ENCODE results near the gene IWS1. TPM values are rescaled to one million over a fixed set of nuclear protein-coding genes. Genes with fewer than 3 reads are reported as not detected.

IWS1 gene
- total RNA-seq, 1 donor from 2014 or later = 39.8 TPM

- Mint-ChIP-seq H3K27me3 (ENCODE audit: unreplicated experiment) (no peaks in the 10 kb centered on the region), H3K4me3 (ENCODE audit: unreplicated experiment) (no peak overlapping the region), H3K9me3 (ENCODE audit: unreplicated experiment) (peaks cover 14% of the 10 kb centered on the region), H3K27ac (ENCODE audit: unreplicated experiment) (no peak overlapping the region), H3K4me1 (ENCODE audit: unreplicated experiment) (peaks cover 2% of the 10 kb centered on the region), H3K36me3 (ENCODE audit: unreplicated experiment) (peaks cover 16% of the 10 kb centered on the region)
- no peak for DNase-seq (ENCODE audit: extremely low spot score, unreplicated experiment)
- no peak for TF ChIP-seq CTCF (IDR thresholded peaks at IDR 0.05)
Measured at GRCh38 chr2:127471286-127471988, 54.9 kb downstream of the IWS1 start.

- no peak overlapping the region for H3K27ac Mint-ChIP-seq (ENCODE audit: unreplicated experiment)
- H3K4me3 Mint-ChIP-seq (ENCODE audit: unreplicated experiment) = no peak overlapping the region
- H3K4me1 Mint-ChIP-seq (ENCODE audit: unreplicated experiment) = no peaks in the 10 kb centered on the region
- no peak for TF ChIP-seq CTCF (IDR thresholded peaks at IDR 0.05)
- no peak for DNase-seq (ENCODE audit: extremely low spot score, unreplicated experiment)
- H3K36me3 Mint-ChIP-seq (ENCODE audit: unreplicated experiment) = peaks cover 5% of the 10 kb centered on the region
- no peaks in the 10 kb centered on the region for H3K27me3 Mint-ChIP-seq (ENCODE audit: unreplicated experiment)
- peaks cover under 1% of the 10 kb centered on the region for H3K9me3 Mint-ChIP-seq (ENCODE audit: unreplicated experiment)
Measured at GRCh38 chr2:127469974-127470373, 56.3 kb downstream of the IWS1 start.

- Mint-ChIP-seq H3K36me3 (ENCODE audit: unreplicated experiment) (peaks cover 4% of the 10 kb centered on the region), H3K4me1 (ENCODE audit: unreplicated experiment) (no peaks in the 10 kb centered on the region), H3K9me3 (ENCODE audit: unreplicated experiment) (no peaks in the 10 kb centered on the region), H3K27ac (ENCODE audit: unreplicated experiment) (no peak overlapping the region), H3K4me3 (ENCODE audit: unreplicated experiment) (no peak overlapping the region), H3K27me3 (ENCODE audit: unreplicated experiment) (no peaks in the 10 kb centered on the region)
- TF ChIP-seq CTCF (IDR thresholded peaks at IDR 0.05) = no peak
- no peak for DNase-seq (ENCODE audit: extremely low spot score, unreplicated experiment)
Measured at GRCh38 chr2:127469051-127469450, 57.2 kb downstream of the IWS1 start.

GRCh38 chr2:127465258-127465657 lies 61.0 kb downstream of the IWS1 start:
- DNase-seq (ENCODE audit: extremely low spot score, unreplicated experiment) = no peak
- H3K27ac Mint-ChIP-seq (ENCODE audit: unreplicated experiment) = no peak overlapping the region
- no peak overlapping the region for H3K4me3 Mint-ChIP-seq (ENCODE audit: unreplicated experiment)
- no peaks in the 10 kb centered on the region for H3K9me3 Mint-ChIP-seq (ENCODE audit: unreplicated experiment)
- peaks cover 2% of the 10 kb centered on the region for H3K36me3 Mint-ChIP-seq (ENCODE audit: unreplicated experiment)
- H3K4me1 Mint-ChIP-seq (ENCODE audit: unreplicated experiment) = no peaks in the 10 kb centered on the region
- no peaks in the 10 kb centered on the region for H3K27me3 Mint-ChIP-seq (ENCODE audit: unreplicated experiment)
- TF ChIP-seq CTCF (IDR thresholded peaks at IDR 0.05) = no peak

- H3K4me1 Mint-ChIP-seq (ENCODE audit: unreplicated experiment) = no peaks in the 10 kb centered on the region
- no peaks in the 10 kb centered on the region for H3K27me3 Mint-ChIP-seq (ENCODE audit: unreplicated experiment)
- H3K4me3 Mint-ChIP-seq (ENCODE audit: unreplicated experiment) = no peak overlapping the region
- DNase-seq (ENCODE audit: extremely low spot score, unreplicated experiment) = no peak
- H3K9me3 Mint-ChIP-seq (ENCODE audit: unreplicated experiment) = no peaks in the 10 kb centered on the region
- peaks cover 2% of the 10 kb centered on the region for H3K36me3 Mint-ChIP-seq (ENCODE audit: unreplicated experiment)
- TF ChIP-seq CTCF (IDR thresholded peaks at IDR 0.05) = no peak
- H3K27ac Mint-ChIP-seq (ENCODE audit: unreplicated experiment) = no peak overlapping the region
Measured at GRCh38 chr2:127464470-127465257, 61.6 kb downstream of the IWS1 start.

All from osteocyte (in vitro differentiated cells).